ENCODE results near the gene PRPF38B. TPM values are rescaled to one million over a fixed set of nuclear protein-coding genes. Genes with fewer than 3 reads are reported as not detected.

The PRPF38B gene
- total RNA-seq, 1 donor from 2014 or later, result 36.9 TPM

DNA sequence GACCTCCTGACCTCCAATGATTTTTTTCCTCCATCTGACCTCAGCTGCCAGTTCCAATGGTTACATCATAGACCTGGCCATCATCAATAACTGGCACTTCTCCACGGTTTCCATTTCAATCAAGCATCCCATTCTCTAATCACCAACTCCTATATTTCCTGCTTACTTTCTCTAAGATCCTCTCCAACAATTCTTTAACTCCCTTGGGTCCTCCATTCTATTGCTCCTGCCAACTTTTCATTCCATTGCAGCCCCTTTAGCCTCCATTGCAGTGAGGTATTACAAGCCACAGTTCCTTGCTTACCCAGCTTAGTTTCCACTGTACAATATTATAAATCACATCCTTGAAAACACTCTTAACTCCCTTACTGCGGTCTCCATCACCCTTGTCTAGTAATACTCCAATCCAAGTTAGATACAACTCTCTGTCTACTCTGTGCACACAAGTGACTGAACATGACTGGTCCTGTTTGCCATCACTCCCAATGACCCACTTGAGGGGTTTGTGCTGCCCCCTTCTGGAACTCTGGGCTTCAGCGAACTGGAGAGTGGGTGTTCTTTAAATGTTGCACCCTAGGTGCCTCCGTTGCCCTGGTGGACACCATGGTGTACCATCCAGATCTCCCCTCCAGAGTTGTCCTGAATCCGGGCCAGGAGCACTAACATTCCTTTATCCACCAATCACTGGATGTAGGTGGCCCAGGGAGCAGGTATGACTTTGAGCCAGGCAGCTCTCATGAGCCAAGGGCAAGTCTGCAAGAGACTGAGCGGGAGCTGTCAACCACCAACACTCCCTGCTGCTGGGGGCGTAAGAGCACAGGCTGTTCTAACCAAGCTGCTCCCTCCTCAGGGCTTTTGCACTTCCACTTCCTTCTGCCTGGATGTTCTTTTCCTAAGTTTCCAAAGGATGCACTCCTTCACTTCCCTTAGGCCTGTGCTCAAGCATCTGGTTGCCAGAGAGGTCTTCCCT lies 16.9 kb downstream of the PRPF38B start:
- Histone ChIP-seq H4K20me1 (ENCODE audit: insufficient read depth, low read length) (no peaks in the 10 kb centered on the region), H3K9ac (ENCODE audit: low read length) (no peak overlapping the region), H3K27me3 (ENCODE audit: insufficient read depth, low read length) (no peaks in the 10 kb centered on the region), H3K79me2 (ENCODE audit: insufficient read depth, low read length) (no peaks in the 10 kb centered on the region), H3K9me3 (ENCODE audit: insufficient read depth, low read depth, low read length) (no peaks in the 10 kb centered on the region), H3K36me3 (ENCODE audit: insufficient read depth, low read length) (no peaks in the 10 kb centered on the region), H2AFZ (ENCODE audit: low read depth, low read length) (no peak overlapping the region), H3K4me1 (ENCODE audit: insufficient read depth, low read length) (peaks cover 16% of the 10 kb centered on the region), H3K4me3 (ENCODE audit: insufficient read depth, low read depth, low read length) (no peak overlapping the region), H3K4me2 (ENCODE audit: low read length) (no peak overlapping the region), H3K27ac (ENCODE audit: low read depth, low read length) (no peak overlapping the region)
- H3K9me3 Mint-ChIP-seq (ENCODE audit: unreplicated experiment), result no peaks in the 10 kb centered on the region
- peaks cover 16% of the 10 kb centered on the region for H3K4me1 Mint-ChIP-seq (ENCODE audit: low read depth, unreplicated experiment)
- no peak for DNase-seq (ENCODE audit: low read depth)
- no peaks in the 10 kb centered on the region for H3K27me3 Mint-ChIP-seq (ENCODE audit: low read depth, unreplicated experiment)
- H3K36me3 Mint-ChIP-seq (ENCODE audit: low read depth, unreplicated experiment), result no peaks in the 10 kb centered on the region
- no peak overlapping the region for H3K27ac Mint-ChIP-seq (ENCODE audit: unreplicated experiment)
- TF ChIP-seq, protein P1, sequence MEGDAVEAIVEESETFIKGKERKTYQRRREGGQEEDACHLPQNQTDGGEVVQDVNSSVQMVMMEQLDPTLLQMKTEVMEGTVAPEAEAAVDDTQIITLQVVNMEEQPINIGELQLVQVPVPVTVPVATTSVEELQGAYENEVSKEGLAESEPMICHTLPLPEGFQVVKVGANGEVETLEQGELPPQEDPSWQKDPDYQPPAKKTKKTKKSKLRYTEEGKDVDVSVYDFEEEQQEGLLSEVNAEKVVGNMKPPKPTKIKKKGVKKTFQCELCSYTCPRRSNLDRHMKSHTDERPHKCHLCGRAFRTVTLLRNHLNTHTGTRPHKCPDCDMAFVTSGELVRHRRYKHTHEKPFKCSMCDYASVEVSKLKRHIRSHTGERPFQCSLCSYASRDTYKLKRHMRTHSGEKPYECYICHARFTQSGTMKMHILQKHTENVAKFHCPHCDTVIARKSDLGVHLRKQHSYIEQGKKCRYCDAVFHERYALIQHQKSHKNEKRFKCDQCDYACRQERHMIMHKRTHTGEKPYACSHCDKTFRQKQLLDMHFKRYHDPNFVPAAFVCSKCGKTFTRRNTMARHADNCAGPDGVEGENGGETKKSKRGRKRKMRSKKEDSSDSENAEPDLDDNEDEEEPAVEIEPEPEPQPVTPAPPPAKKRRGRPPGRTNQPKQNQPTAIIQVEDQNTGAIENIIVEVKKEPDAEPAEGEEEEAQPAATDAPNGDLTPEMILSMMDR (IDR thresholded peaks at IDR 0.05; ENCODE audit: insufficient read depth, low read depth, low read length), result no peak
- TF ChIP-seq EZH2 (IDR thresholded peaks at IDR 0.05; ENCODE audit: insufficient read depth, low read length), result no peak
- no peak overlapping the region for H3K4me3 Mint-ChIP-seq (ENCODE audit: unreplicated experiment)
- no peak for FAIRE-seq

DNA sequence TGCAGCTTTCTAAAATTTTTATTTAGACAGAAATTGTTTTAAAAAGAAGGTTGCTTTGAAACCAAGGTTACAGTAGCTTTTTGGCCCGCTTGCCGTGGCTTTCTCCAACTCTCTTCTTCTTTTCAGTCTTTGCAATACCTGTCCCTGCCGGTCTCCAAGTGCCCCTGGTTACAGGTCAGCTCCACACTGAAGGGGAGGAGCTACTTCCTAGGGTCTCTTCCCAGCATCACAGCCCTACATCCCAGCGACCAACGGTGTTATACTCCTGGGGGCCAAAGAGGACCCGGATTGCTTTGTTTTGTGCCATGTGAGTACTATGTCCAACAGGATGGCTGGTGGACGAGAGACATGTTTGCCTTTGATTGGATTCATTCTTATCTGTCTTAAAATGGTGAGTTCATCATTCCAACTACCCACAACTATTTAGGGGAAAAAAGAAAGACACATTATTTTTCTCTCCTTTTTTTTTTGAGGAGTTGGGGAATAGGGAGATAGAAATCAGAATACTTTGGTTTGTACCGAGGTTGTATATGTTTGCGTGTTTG lies 20.6 kb downstream of the PRPF38B start, which contains the start of gene FNDC7:
FNDC7 (plus strand) TSS at position 303 of the 545 bp plus-strand sequence; CDS start at position 329, 26 bp downstream.
- Mint-ChIP-seq H3K27ac (ENCODE audit: unreplicated experiment) (peak within 1 kb of the TSS; percentile 65), H3K9me3 (ENCODE audit: unreplicated experiment) (no peaks in the 10 kb centered on the region), H3K36me3 (ENCODE audit: low read depth, unreplicated experiment) (no peaks in the 10 kb centered on the region), H3K4me3 (ENCODE audit: unreplicated experiment) (peak within 1 kb of the TSS; percentile 55), H3K27me3 (ENCODE audit: low read depth, unreplicated experiment) (no peaks in the 10 kb centered on the region), H3K4me1 (ENCODE audit: low read depth, unreplicated experiment) (peaks cover 30% of the 10 kb centered on the region)
- no peaks in the 10 kb centered on the region for H3K79me2 ChIP-seq (ENCODE audit: insufficient read depth, low read length)
- TF ChIP-seq EZH2 (IDR thresholded peaks at IDR 0.05; ENCODE audit: insufficient read depth, low read length), result no peak
- TF ChIP-seq, protein P1 (IDR thresholded peaks at IDR 0.05; ENCODE audit: insufficient read depth, low read depth, low read length), result no peak
- peak within 1 kb of the TSS; percentile 5 for H3K4me3 ChIP-seq (ENCODE audit: insufficient read depth, low read depth, low read length)
- H3K4me1 ChIP-seq (ENCODE audit: insufficient read depth, low read length), result peaks cover 9% of the 10 kb centered on the region
- H4K20me1 ChIP-seq (ENCODE audit: insufficient read depth, low read length), result no peaks in the 10 kb centered on the region
- peak within 1 kb of the TSS; percentile 59 for H3K4me2 ChIP-seq (ENCODE audit: low read length)
- no peak within 1 kb of the TSS for H3K27ac ChIP-seq (ENCODE audit: low read depth, low read length)
- FAIRE-seq, result peak; percentile 54
- H3K36me3 ChIP-seq (ENCODE audit: insufficient read depth, low read length), result no peaks in the 10 kb centered on the region
- peak; percentile 70 for DNase-seq (ENCODE audit: low read depth)
- no peak within 1 kb of the TSS for H3K9ac ChIP-seq (ENCODE audit: low read length)
- no peaks in the 10 kb centered on the region for H3K27me3 ChIP-seq (ENCODE audit: insufficient read depth, low read length)
- peak within 1 kb of the TSS; percentile 50 for H2AFZ ChIP-seq (ENCODE audit: low read depth, low read length)
- no peaks in the 10 kb centered on the region for H3K9me3 ChIP-seq (ENCODE audit: insufficient read depth, low read depth, low read length)
